ENCODE measurements around the gene ESRP2.

GRCh38 chr16:68273459-68273858 lies 37.5 kb upstream of the ESRP2 start:
- TF ChIP-seq CTCF (IDR thresholded peaks at IDR 0.05) (no peak), EP300 (IDR thresholded peaks at IDR 0.05; ENCODE audit: low read depth) (no peak), POLR2AphosphoS5 (IDR thresholded peaks at IDR 0.05) (no peak)
